ENCODE data around the gene CDC42EP4. TPM values are rescaled to one million over a fixed set of nuclear protein-coding genes. Genes with fewer than 3 reads are reported as not detected.

CDC42EP4 gene
- polyA plus RNA-seq, 1 donor from 2014 or later: 19.4 TPM

- Histone ChIP-seq H3K4me3 (ENCODE audit: low read length) (no peak overlapping the region), H3K9me3 (ENCODE audit: low read length) (no peaks in the 10 kb centered on the region), H3K9ac (ENCODE audit: low read length) (no peak overlapping the region), H3K4me2 (ENCODE audit: low read length) (no peak overlapping the region), H3K27me3 (ENCODE audit: insufficient read depth, low read depth, low read length) (no peaks in the 10 kb centered on the region), H3F3A (ENCODE audit: insufficient read depth, low read length, poor library complexity, severe bottlenecking) (no peaks in the 10 kb centered on the region), H2AFZ (ENCODE audit: low read depth, low read length) (no peak overlapping the region), H3K79me2 (replicated peaks; ENCODE audit: insufficient read depth, low read length) (no peaks in the 10 kb centered on the region), H3K36me3 (ENCODE audit: insufficient read depth, low read length) (no peaks in the 10 kb centered on the region), H3K9me2 (ENCODE audit: insufficient read depth, low read length) (no peaks in the 10 kb centered on the region), H3K27ac (ENCODE audit: low read length) (no peak overlapping the region), H4K20me1 (ENCODE audit: insufficient read depth) (no peaks in the 10 kb centered on the region)
- no peak for TF ChIP-seq CTCF (IDR thresholded peaks at IDR 0.05; ENCODE audit: poor library complexity, severe bottlenecking)
- TF ChIP-seq EP300 (conservative IDR thresholded peaks at IDR 0.05; ENCODE audit: poor library complexity, severe bottlenecking): no peak
- TF ChIP-seq TAF1 (IDR thresholded peaks at IDR 0.05; ENCODE audit: low read depth): no peak
- TF ChIP-seq POLR2AphosphoS5 (IDR thresholded peaks at IDR 0.05): no peak
- no peak for TF ChIP-seq EZH2 (IDR thresholded peaks at IDR 0.05; ENCODE audit: borderline replicate concordance, insufficient read depth, low read length, poor library complexity, severe bottlenecking)
- TF ChIP-seq REST (IDR thresholded peaks at IDR 0.05; ENCODE audit: borderline replicate concordance): no peak
- TF ChIP-seq MXI1 (conservative IDR thresholded peaks at IDR 0.05; ENCODE audit: poor library complexity, severe bottlenecking): no peak
- TF ChIP-seq SMC3 (conservative IDR thresholded peaks at IDR 0.05; ENCODE audit: poor library complexity): no peak
- no peak for TF ChIP-seq RAD21 (conservative IDR thresholded peaks at IDR 0.05)
These were observed 42.5 kb downstream of the CDC42EP4 start for GRCh38 chr17:73269329-73269615.

GRCh38 chr17:73268582-73269328 lies 43.0 kb downstream of the CDC42EP4 start:
- no peak overlapping the region for H3K27ac ChIP-seq (ENCODE audit: low read length)
- H3K4me3 ChIP-seq (ENCODE audit: low read length): no peak overlapping the region
- no peaks in the 10 kb centered on the region for H3K79me2 ChIP-seq (replicated peaks; ENCODE audit: insufficient read depth, low read length)
- H3K9me2 ChIP-seq (ENCODE audit: insufficient read depth, low read length): no peaks in the 10 kb centered on the region
- no peaks in the 10 kb centered on the region for H3K9me3 ChIP-seq (ENCODE audit: low read length)
- H3K27me3 ChIP-seq (ENCODE audit: insufficient read depth, low read depth, low read length): no peaks in the 10 kb centered on the region
- H3F3A ChIP-seq (ENCODE audit: insufficient read depth, low read length, poor library complexity, severe bottlenecking): no peaks in the 10 kb centered on the region
- no peaks in the 10 kb centered on the region for H3K36me3 ChIP-seq (ENCODE audit: insufficient read depth, low read length)
- H2AFZ ChIP-seq (ENCODE audit: low read depth, low read length): no peak overlapping the region
- no peak overlapping the region for H3K4me2 ChIP-seq (ENCODE audit: low read length)
- TF ChIP-seq POLR2AphosphoS5 (IDR thresholded peaks at IDR 0.05) (no peak), CTCF (IDR thresholded peaks at IDR 0.05; ENCODE audit: poor library complexity, severe bottlenecking) (no peak), MXI1 (conservative IDR thresholded peaks at IDR 0.05; ENCODE audit: poor library complexity, severe bottlenecking) (no peak), EZH2 (IDR thresholded peaks at IDR 0.05; ENCODE audit: borderline replicate concordance, insufficient read depth, low read length, poor library complexity, severe bottlenecking) (no peak), REST (IDR thresholded peaks at IDR 0.05; ENCODE audit: borderline replicate concordance) (no peak), SMC3 (conservative IDR thresholded peaks at IDR 0.05; ENCODE audit: poor library complexity) (no peak), RAD21 (conservative IDR thresholded peaks at IDR 0.05) (no peak)
- H4K20me1 ChIP-seq (ENCODE audit: insufficient read depth): no peaks in the 10 kb centered on the region
- no peak overlapping the region for H3K9ac ChIP-seq (ENCODE audit: low read length)

Measured in neural cell (in vitro differentiated cells).